ENCODE data around the gene RXRB. TPM values are rescaled to one million over a fixed set of nuclear protein-coding genes. Genes with fewer than 3 reads are reported as not detected.

The RXRB gene
- total and polyA plus RNA-seq, 2 donors (not counting 3 experiments of a cell fraction or from before 2014, with no cell fraction given), result 43.4 to 44.4 TPM

DNA sequence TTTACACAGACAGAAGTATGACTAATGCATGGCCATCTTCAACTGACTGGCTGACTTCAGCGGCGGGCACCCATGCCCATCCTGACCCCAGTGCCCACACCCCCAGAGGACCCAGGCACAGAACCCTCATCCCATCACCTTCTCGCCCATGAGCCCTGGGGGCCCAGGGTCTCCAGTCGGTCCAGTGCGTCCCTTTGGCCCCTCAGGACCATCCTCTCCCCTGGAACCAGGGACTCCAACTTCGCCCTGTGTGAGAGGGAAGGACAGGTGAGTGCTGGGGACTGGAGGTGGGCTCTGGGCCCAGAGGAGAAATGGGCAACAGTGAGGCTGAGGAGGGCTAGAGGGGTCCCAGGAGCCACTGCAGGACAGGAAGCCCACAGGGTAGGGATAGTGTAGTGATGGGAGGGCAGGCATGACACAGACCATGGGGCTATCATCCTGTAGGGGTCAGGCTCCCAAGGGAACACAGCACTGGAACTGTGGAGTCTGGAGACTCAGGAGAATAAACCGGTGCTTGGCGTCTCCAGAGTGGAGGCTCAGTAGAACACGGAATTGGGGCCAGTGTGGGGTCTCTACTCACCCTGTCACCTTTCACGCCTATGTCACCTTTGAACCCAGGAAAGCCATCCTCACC is 24.9 kb downstream of the RXRB start:
- dilution Hi-C loops (cut with MboI; ENCODE audit: extremely low pct_ligation_motif_present, low sequenced_read_pairs) (no loop called here), intact Hi-C loops (cut with micrococcal nuclease) (no loop called here)
- CTCF ChIA-PET, result interaction anchor here (1.3 to 1.5 kb wide), 2 partner anchors 14 to 23 kb away, joined by 3 to 5 read pairs; no protein-coding TSS in a partner anchor
- Histone ChIP-seq H3K4me1 (ENCODE audit: control insufficient read depth, extremely low read depth, insufficient read depth, low read length) (no peaks in the 10 kb centered on the region), H4K20me1 (replicated peaks; ENCODE audit: control insufficient read depth, extremely low read depth, insufficient read depth, low read length) (no peaks in the 10 kb centered on the region), H3K27me3 (ENCODE audit: control insufficient read depth in 2 of 2, insufficient read depth in 2 of 2, low read length in 2 of 2) (no peaks in the 10 kb centered on the region), H2AFZ (ENCODE audit: low read depth, low read length) (no peak overlapping the region), H3K79me2 (ENCODE audit: control insufficient read depth, insufficient read depth, low read length) (no peaks in the 10 kb centered on the region), H3K4me2 (ENCODE audit: insufficient read depth, low read length) (no peak overlapping the region), H3K27ac (ENCODE audit: insufficient read depth, low read depth, low read length) (no peak overlapping the region), H3K9me3 (replicated peaks; ENCODE audit: control insufficient read depth, insufficient read depth, low read length) (no peaks in the 10 kb centered on the region), H3K9me1 (replicated peaks; ENCODE audit: control insufficient read depth, extremely low read depth, insufficient read depth, low read length) (no peaks in the 10 kb centered on the region), H3K4me3 (replicated peaks in 1 of 3; ENCODE audit: insufficient read depth in 1 of 3, low read depth in 1 of 3, low read length in 3 of 3) (no peak overlapping the region), H3K9ac (replicated peaks; ENCODE audit: extremely low read depth, insufficient read depth, low read length) (no peak overlapping the region), H3K36me3 (ENCODE audit: control insufficient read depth in 2 of 2, extremely low read depth in 1 of 2, insufficient read depth in 2 of 2, low read length in 2 of 2) (no peaks in the 10 kb centered on the region)
- BruUV-seq (replicated peaks), result no TSS peak
- TF ChIP-seq MYC (IDR thresholded peaks at IDR 0.05; ENCODE audit: low read depth, low read length), result no peak
- TF ChIP-seq EZH2 (IDR thresholded peaks at IDR 0.05; ENCODE audit: borderline replicate concordance, low read depth, low read length, severe bottlenecking), result no peak
- TF ChIP-seq, protein P1, sequence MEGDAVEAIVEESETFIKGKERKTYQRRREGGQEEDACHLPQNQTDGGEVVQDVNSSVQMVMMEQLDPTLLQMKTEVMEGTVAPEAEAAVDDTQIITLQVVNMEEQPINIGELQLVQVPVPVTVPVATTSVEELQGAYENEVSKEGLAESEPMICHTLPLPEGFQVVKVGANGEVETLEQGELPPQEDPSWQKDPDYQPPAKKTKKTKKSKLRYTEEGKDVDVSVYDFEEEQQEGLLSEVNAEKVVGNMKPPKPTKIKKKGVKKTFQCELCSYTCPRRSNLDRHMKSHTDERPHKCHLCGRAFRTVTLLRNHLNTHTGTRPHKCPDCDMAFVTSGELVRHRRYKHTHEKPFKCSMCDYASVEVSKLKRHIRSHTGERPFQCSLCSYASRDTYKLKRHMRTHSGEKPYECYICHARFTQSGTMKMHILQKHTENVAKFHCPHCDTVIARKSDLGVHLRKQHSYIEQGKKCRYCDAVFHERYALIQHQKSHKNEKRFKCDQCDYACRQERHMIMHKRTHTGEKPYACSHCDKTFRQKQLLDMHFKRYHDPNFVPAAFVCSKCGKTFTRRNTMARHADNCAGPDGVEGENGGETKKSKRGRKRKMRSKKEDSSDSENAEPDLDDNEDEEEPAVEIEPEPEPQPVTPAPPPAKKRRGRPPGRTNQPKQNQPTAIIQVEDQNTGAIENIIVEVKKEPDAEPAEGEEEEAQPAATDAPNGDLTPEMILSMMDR (IDR thresholded peaks at IDR 0.05; ENCODE audit: extremely low read depth in 1 of 2, insufficient read depth in 1 of 2, low read depth in 1 of 2, low read length in 2 of 2), result no peak
- no peak for TF ChIP-seq POLR2AphosphoS5 (IDR thresholded peaks at IDR 0.05; ENCODE audit: insufficient read depth, low read depth, low read length)
- TF ChIP-seq GATA2 (IDR thresholded peaks at IDR 0.05; ENCODE audit: insufficient read depth, insufficient read length, low read depth, low read length), result no peak
- no peak for TF ChIP-seq POLR2A (IDR thresholded peaks at IDR 0.05; ENCODE audit: low read depth, low read length)
- TF ChIP-seq FOS (IDR thresholded peaks at IDR 0.05; ENCODE audit: borderline replicate concordance, insufficient read depth, low read length), result no peak
- TF ChIP-seq, protein P2, sequence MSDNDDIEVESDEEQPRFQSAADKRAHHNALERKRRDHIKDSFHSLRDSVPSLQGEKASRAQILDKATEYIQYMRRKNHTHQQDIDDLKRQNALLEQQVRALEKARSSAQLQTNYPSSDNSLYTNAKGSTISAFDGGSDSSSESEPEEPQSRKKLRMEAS (IDR thresholded peaks at IDR 0.05; ENCODE audit: insufficient read depth, insufficient read length), result no peak
- TF ChIP-seq JUN (IDR thresholded peaks at IDR 0.05; ENCODE audit: borderline replicate concordance, insufficient read depth, insufficient read length, low read depth), result no peak
- POLR2A ChIA-PET, result no interaction called here
- DNase-seq (ENCODE audit: low read depth, low spot score) (no peak), FAIRE-seq (no peak)
